A549 (cell line): ENCODE results near the gene CNP.

Experiments
- CHD4 ChIP-seq: fragments of 200-600 bp; sonication (generic); IDR thresholded peaks from 2 replicates; pipeline ENCODE4 v1.6.1; 2016; ENCODE audit warnings: antibody characterized with exemption, mild to moderate bottlenecking, borderline replicate concordance
- CTCF ChIP-seq: fragments of >200 bp; sonication (Bioruptor Twin); formaldehyde crosslinking; IDR thresholded peaks from 3 replicates; pipeline ENCODE4 v1.5.1; 2016
- EP300 ChIP-seq, 2 experiments: fragments of >200 bp; sonication (Bioruptor Twin); formaldehyde crosslinking; IDR thresholded peaks; 2 replicates in 1 of 2; 3 replicates in 1 of 2; pipeline ENCODE4 v1.6.1; 2016 to 2017
- GATA3 ChIP-seq: IDR thresholded peaks from 2 replicates; pipeline ENCODE4 v1.6.1; 2012; ENCODE audit warnings: borderline replicate concordance
- HOXA7 ChIP-seq: fragments of 250-450 bp; sonication (Bioruptor Pico); IDR thresholded peaks from 2 replicates; pipeline ENCODE4 v1.5.0; 2020; ENCODE audit warnings: mild to moderate bottlenecking, moderate library complexity
- RFX5 ChIP-seq: fragments of 450-650 bp; IDR thresholded peaks from 2 replicates; pipeline ENCODE4 v1.7.1; 2014; ENCODE audit warnings: antibody characterized with exemption, mild to moderate bottlenecking, moderate library complexity
- TF ChIP-seq, protein P1 (sequence below): fragments of 450-650 bp; IDR thresholded peaks from 2 replicates; pipeline ENCODE4 v1.6.1; 2014; ENCODE audit warnings: antibody characterized with exemption

DNA sequence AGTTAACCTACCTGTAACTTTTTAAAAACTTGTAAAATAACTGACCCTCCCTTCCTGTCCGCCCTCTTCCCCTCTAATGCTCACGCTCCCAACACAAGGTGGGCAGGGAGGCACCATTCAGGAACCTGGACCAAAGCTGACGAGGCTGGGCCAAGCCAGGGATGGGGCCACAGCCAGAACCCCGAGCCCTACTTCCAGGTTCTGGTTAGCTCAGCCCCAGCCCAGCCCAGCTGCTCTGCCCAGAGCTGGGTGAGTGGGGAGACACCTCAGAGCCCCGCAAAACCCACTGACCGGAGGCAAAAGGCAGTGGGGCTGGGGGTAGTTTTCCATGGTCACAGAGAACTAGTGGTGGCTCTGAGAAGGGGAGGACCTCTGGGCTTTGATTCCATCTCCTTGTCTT, 7.4 kb downstream of the CNP start:
- TF ChIP-seq EP300 (IDR thresholded peaks at IDR 0.05) (no peak), HOXA7 (no peak), CHD4 (no peak), GATA3 (no peak), RFX5 (no peak), CTCF (no peak)
- TF ChIP-seq, protein P1, sequence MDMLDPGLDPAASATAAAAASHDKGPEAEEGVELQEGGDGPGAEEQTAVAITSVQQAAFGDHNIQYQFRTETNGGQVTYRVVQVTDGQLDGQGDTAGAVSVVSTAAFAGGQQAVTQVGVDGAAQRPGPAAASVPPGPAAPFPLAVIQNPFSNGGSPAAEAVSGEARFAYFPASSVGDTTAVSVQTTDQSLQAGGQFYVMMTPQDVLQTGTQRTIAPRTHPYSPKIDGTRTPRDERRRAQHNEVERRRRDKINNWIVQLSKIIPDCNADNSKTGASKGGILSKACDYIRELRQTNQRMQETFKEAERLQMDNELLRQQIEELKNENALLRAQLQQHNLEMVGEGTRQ: no peak
